GM18951 (cell line): Measurements from ENCODE around the gene BMP8A.

Source experiments
- POLR2A ChIP-seq: IDR thresholded peaks from 4 replicates; pipeline ENCODE4 v1.6.1; 2011; ENCODE audit warnings: mild to moderate bottlenecking; ENCODE audit not compliant: insufficient read length, insufficient read depth; ENCODE audit errors: extremely low read depth
- in situ Hi-C: fragments of 300-500 bp; cut with MboI; formaldehyde crosslinking; loops from one replicate; pipeline ENCODE4 v1.12.0; 2022; ENCODE audit warnings: low sequenced_read_pairs, mixed read lengths, inconsistent platforms; ENCODE audit not compliant: unreplicated experiment

BMP8A gene

GRCh38 chr1:39522661-39523567 is 31.5 kb downstream of the BMP8A start:
- in situ Hi-C loops, result no loop called here

GRCh38 chr1:39524171-39524570 is 32.7 kb downstream of the BMP8A start:
- no peak for TF ChIP-seq POLR2A

More at GRCh38 chr1:39522661-39523567, 31.5 kb downstream of the BMP8A start:
- no peak for TF ChIP-seq POLR2A

GRCh38 chr1:39524591-39525365 is 33.3 kb downstream of the BMP8A start:
- TF ChIP-seq POLR2A, result no peak
- in situ Hi-C loops, result loop anchor here (25.0 kb wide), 1 partner anchor 412 kb away; no protein-coding TSS in a partner anchor

More at GRCh38 chr1:39524171-39524570, 32.7 kb downstream of the BMP8A start:
- in situ Hi-C loops, result no loop called here

GRCh38 chr1:39525366-39526165 is 34.1 kb downstream of the BMP8A start:
- TF ChIP-seq POLR2A, result peak; percentile 35
- in situ Hi-C loops, result loop anchor here (25.0 kb wide), 1 partner anchor 413 kb away; no protein-coding TSS in a partner anchor

- in situ Hi-C loops, result loop anchor here (25.0 kb wide), 1 partner anchor 414 kb away; no protein-coding TSS in a partner anchor
Observed at GRCh38 chr1:39526466-39527189, 35.2 kb downstream of the BMP8A start.

GRCh38 chr1:39527190-39527579 is 35.7 kb downstream of the BMP8A start:
- in situ Hi-C loops, result loop anchor here (25.0 kb wide), 1 partner anchor 415 kb away; no protein-coding TSS in a partner anchor

More at GRCh38 chr1:39526466-39527189, 35.2 kb downstream of the BMP8A start:
- TF ChIP-seq POLR2A, result no peak

- in situ Hi-C loops, result loop anchor here (25.0 kb wide), 1 partner anchor 416 kb away; no protein-coding TSS in a partner anchor
- TF ChIP-seq POLR2A, result no peak
Observed at GRCh38 chr1:39528082-39528481, 36.6 kb downstream of the BMP8A start.

GRCh38 chr1:39529901-39530535 is 38.6 kb downstream of the BMP8A start:
- in situ Hi-C loops, result loop anchor here (10.0 to 25.0 kb wide), 2 partner anchors 45 to 418 kb away; no protein-coding TSS in a partner anchor
- TF ChIP-seq POLR2A, result no peak

GRCh38 chr1:39531526-39531925 is 40.1 kb downstream of the BMP8A start:
- in situ Hi-C loops, result loop anchor here (10.0 to 25.0 kb wide), 2 partner anchors 47 to 419 kb away; no protein-coding TSS in a partner anchor
- TF ChIP-seq POLR2A, result no peak

GRCh38 chr1:39533442-39533841 is 42.0 kb downstream of the BMP8A start:
- TF ChIP-seq POLR2A, result no peak
- in situ Hi-C loops, result loop anchor here (10.0 to 25.0 kb wide), 2 partner anchors 49 to 421 kb away; no protein-coding TSS in a partner anchor

- TF ChIP-seq POLR2A, result no peak
- in situ Hi-C loops, result loop anchor here (10.0 to 25.0 kb wide), 2 partner anchors 54 to 426 kb away; no protein-coding TSS in a partner anchor
Observed at GRCh38 chr1:39538531-39539251, 47.3 kb downstream of the BMP8A start.
